Measurements from ENCODE around the gene PEX6.

The PEX6 gene

DNA sequence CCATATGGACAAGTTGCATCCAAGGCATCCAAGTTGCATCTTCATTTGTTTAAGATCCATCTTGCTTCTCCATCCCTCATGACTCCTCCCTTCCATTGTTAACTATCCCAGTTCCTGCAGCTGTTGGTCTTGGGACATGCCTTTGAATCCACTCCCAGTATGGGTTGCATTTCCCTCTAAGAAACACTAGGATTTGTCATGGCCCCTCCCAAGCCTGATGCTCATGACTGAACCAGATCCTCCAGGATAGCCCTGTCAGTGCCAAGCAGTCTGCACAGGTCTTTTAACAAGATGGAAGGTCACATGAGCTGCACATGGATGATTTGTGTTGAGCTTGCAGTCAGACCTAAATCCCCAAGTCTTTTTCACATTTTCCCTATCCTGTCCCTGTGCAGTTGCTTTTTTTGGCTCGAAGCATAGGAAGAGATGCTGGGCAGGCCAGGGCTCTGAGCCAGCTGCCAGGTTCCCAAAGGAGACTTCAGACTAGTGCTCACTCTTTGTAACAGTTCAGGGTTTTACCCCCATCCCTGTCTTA lies 9.6 kb upstream of the PEX6 start:
- Histone ChIP-seq H4K91ac (ENCODE audit: low read length) (no peak overlapping the region), H2BK12ac (ENCODE audit: low read length in 2 of 2) (no peak overlapping the region), H3K9ac (ENCODE audit: low read length) (peak overlapping the region; percentile 5), H3K14ac (ENCODE audit: low read length in 2 of 2) (no peak overlapping the region), H2AK5ac (ENCODE audit: low read length, severe bottlenecking) (no peak overlapping the region), H3K18ac (ENCODE audit: low read depth in 1 of 2, low read length in 2 of 2) (no peak overlapping the region), H3K36me3 (ENCODE audit: control insufficient read depth in 1 of 2, insufficient read depth in 2 of 2, low read depth in 1 of 2, low read length in 2 of 2) (peaks cover 26 to 33% of the 10 kb centered on the region in 2 experiments), H3K27ac (ENCODE audit: low read length, poor library complexity, severe bottlenecking) (no peak overlapping the region), H4K8ac (ENCODE audit: low read length) (no peak overlapping the region), H3K23ac (ENCODE audit: low read length in 2 of 2) (no peak overlapping the region), H2AFZ (ENCODE audit: low read depth, low read length) (no peak overlapping the region), H3K27me3 (ENCODE audit: control insufficient read depth in 1 of 2, insufficient read depth in 1 of 2, low read length in 2 of 2) (no peaks in the 10 kb centered on the region), H3K4ac (ENCODE audit: low read depth in 1 of 2, low read length in 2 of 2) (no peak overlapping the region), H3K9me3 (ENCODE audit: control insufficient read depth, low read length) (no peaks in the 10 kb centered on the region), H2BK5ac (ENCODE audit: low read depth, low read length, poor library complexity, severe bottlenecking) (no peak overlapping the region), H3K4me3 (ENCODE audit: insufficient read depth in 1 of 2, low read depth in 1 of 2, low read length in 2 of 2) (no peak overlapping the region), H3K4me1 (ENCODE audit: control insufficient read depth, insufficient read depth, low read depth, low read length) (peaks cover 15% of the 10 kb centered on the region), H3K4me2 (ENCODE audit: low read length, poor library complexity, severe bottlenecking) (no peak overlapping the region), H2BK15ac (ENCODE audit: low read depth, poor library complexity, severe bottlenecking) (no peak overlapping the region), H3K79me1 (replicated peaks; ENCODE audit: low read length, poor library complexity, severe bottlenecking) (peaks cover 50% of the 10 kb centered on the region), H2BK120ac (ENCODE audit: low read depth, low read length) (no peak overlapping the region)
- DNase-seq = no peak
- WGBS = 100% methylated on average over 1 of the region's 1 CpG

- peak overlapping the region in 1 of 2 experiments; percentile 79 for H3K23ac ChIP-seq (ENCODE audit: low read length in 2 of 2)
- H3K4me3 ChIP-seq (ENCODE audit: insufficient read depth in 1 of 2, low read depth in 1 of 2, low read length in 2 of 2) = no peak overlapping the region
- whole genome bisulfite sequencing = 95% methylated on average over 5 of the region's 5 CpGs
- no peak overlapping the region for H4K91ac ChIP-seq (ENCODE audit: low read length)
- no peak overlapping the region for H3K27ac ChIP-seq (ENCODE audit: low read length, poor library complexity, severe bottlenecking)
- H2BK5ac ChIP-seq (ENCODE audit: low read depth, low read length, poor library complexity, severe bottlenecking) = no peak overlapping the region
- no peak overlapping the region for H3K18ac ChIP-seq (ENCODE audit: low read depth in 1 of 2, low read length in 2 of 2)
- no peak overlapping the region for H3K4me2 ChIP-seq (ENCODE audit: low read length, poor library complexity, severe bottlenecking)
- H3K14ac ChIP-seq (ENCODE audit: low read length in 2 of 2) = no peak overlapping the region
- H2AFZ ChIP-seq (ENCODE audit: low read depth, low read length) = no peak overlapping the region
- no peak for DNase-seq
- peaks cover 26 to 30% of the 10 kb centered on the region in 2 experiments for H3K36me3 ChIP-seq (ENCODE audit: control insufficient read depth in 1 of 2, insufficient read depth in 2 of 2, low read depth in 1 of 2, low read length in 2 of 2)
- no peak overlapping the region for H4K8ac ChIP-seq (ENCODE audit: low read length)
- no peaks in the 10 kb centered on the region for H3K27me3 ChIP-seq (ENCODE audit: control insufficient read depth in 1 of 2, insufficient read depth in 1 of 2, low read length in 2 of 2)
- H3K9ac ChIP-seq (ENCODE audit: low read length) = peak overlapping the region; percentile 44
- H2BK12ac ChIP-seq (ENCODE audit: low read length in 2 of 2) = no peak overlapping the region
- H2BK15ac ChIP-seq (ENCODE audit: low read depth, poor library complexity, severe bottlenecking) = no peak overlapping the region
- no peaks in the 10 kb centered on the region for H3K9me3 ChIP-seq (ENCODE audit: control insufficient read depth, low read length)
- no peak overlapping the region for H2BK120ac ChIP-seq (ENCODE audit: low read depth, low read length)
- H3K4ac ChIP-seq (ENCODE audit: low read depth in 1 of 2, low read length in 2 of 2) = no peak overlapping the region
- peaks cover 15% of the 10 kb centered on the region for H3K4me1 ChIP-seq (ENCODE audit: control insufficient read depth, insufficient read depth, low read depth, low read length)
- H3K79me1 ChIP-seq (replicated peaks; ENCODE audit: low read length, poor library complexity, severe bottlenecking) = peaks cover 49% of the 10 kb centered on the region
- no peak overlapping the region for H2AK5ac ChIP-seq (ENCODE audit: low read length, severe bottlenecking)
Observed at GRCh38 chr6:42987533-42988451, 8.8 kb upstream of the PEX6 start.

- H3K4me1 ChIP-seq (ENCODE audit: control insufficient read depth, insufficient read depth, low read depth, low read length) = peaks cover 16% of the 10 kb centered on the region
- H3K4me3 ChIP-seq (ENCODE audit: insufficient read depth in 1 of 2, low read depth in 1 of 2, low read length in 2 of 2) = peak overlapping the region; percentile 71 to 88
- no peaks in the 10 kb centered on the region for H3K27me3 ChIP-seq (ENCODE audit: control insufficient read depth in 1 of 2, insufficient read depth in 1 of 2, low read length in 2 of 2)
- 15% methylated on average over 13 of the region's 13 CpGs for WGBS
- H2BK5ac ChIP-seq (ENCODE audit: low read depth, low read length, poor library complexity, severe bottlenecking) = no peak overlapping the region
- H2BK120ac ChIP-seq (ENCODE audit: low read depth, low read length) = peak overlapping the region; percentile 64
- peak overlapping the region in 1 of 2 experiments; percentile 23 for H2BK12ac ChIP-seq (ENCODE audit: low read length in 2 of 2)
- peak overlapping the region; percentile 68 for H3K4me2 ChIP-seq (ENCODE audit: low read length, poor library complexity, severe bottlenecking)
- no peaks in the 10 kb centered on the region for H3K9me3 ChIP-seq (ENCODE audit: control insufficient read depth, low read length)
- H3K9ac ChIP-seq (ENCODE audit: low read length) = peak overlapping the region; percentile 88
- H3K23ac ChIP-seq (ENCODE audit: low read length in 2 of 2) = no peak overlapping the region
- peaks cover 13 to 22% of the 10 kb centered on the region in 2 experiments for H3K36me3 ChIP-seq (ENCODE audit: control insufficient read depth in 1 of 2, insufficient read depth in 2 of 2, low read depth in 1 of 2, low read length in 2 of 2)
- no peak overlapping the region for H2AFZ ChIP-seq (ENCODE audit: low read depth, low read length)
- peak overlapping the region; percentile 64 to 68 for H3K18ac ChIP-seq (ENCODE audit: low read depth in 1 of 2, low read length in 2 of 2)
- no peak overlapping the region for H4K91ac ChIP-seq (ENCODE audit: low read length)
- peak overlapping the region in 1 of 2 experiments; percentile 22 for H3K4ac ChIP-seq (ENCODE audit: low read depth in 1 of 2, low read length in 2 of 2)
- no peak overlapping the region for H3K27ac ChIP-seq (ENCODE audit: low read length, poor library complexity, severe bottlenecking)
- H3K79me1 ChIP-seq (replicated peaks; ENCODE audit: low read length, poor library complexity, severe bottlenecking) = peaks cover 39% of the 10 kb centered on the region
- peak; percentile 37 for DNase-seq
- no peak overlapping the region for H4K8ac ChIP-seq (ENCODE audit: low read length)
- H2AK5ac ChIP-seq (ENCODE audit: low read length, severe bottlenecking) = no peak overlapping the region
- H3K14ac ChIP-seq (ENCODE audit: low read length in 2 of 2) = peak overlapping the region in 1 of 2 experiments; percentile 4
- no peak overlapping the region for H2BK15ac ChIP-seq (ENCODE audit: low read depth, poor library complexity, severe bottlenecking)
Observed at GRCh38 chr6:42984924-42985475, 6.0 kb upstream of the PEX6 start.
